Activated effector memory CD4-positive, alpha-beta T cell treated with anti-CD3 and anti-CD28 coated beads, Interleukin-2, amount 50 U/mL, for 16 hours (primary cell): ENCODE data around the gene NR1I3.
"Not testable (repeated sequence)": the region's sequence is repeated elsewhere in the genome, so short reads cannot be mapped to it uniquely, and the experiment has no call there.

Experiments
- DNase-seq: peaks from one replicate; pipeline ENCODE4 v3.0.0-alpha.2; 2020

The NR1I3 gene

GRCh38 chr1:161250100-161250499, 12.1 kb upstream of the NR1I3 start:
- DNase-seq = not testable (repeated sequence)

DNA sequence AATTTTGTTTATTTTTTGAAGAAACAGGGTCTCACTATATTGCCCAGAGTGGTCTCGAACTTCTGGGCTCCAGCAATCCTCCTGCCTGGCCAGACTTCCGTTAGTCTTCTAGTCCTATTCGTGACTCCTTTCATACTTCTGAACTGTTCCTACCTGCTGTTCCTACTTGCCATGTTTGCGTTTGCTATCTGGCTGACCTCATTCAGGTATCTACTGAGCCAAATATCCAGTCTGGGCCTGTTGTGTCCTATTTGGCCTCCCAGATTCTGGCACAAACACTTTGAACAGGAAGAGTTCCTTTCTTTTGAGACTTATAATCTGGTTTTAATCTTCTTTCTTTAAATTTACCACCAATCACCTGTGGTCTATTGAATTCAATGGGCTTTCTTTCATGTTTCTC, 6.9 kb upstream of the NR1I3 start:
- no peak for DNase-seq

GRCh38 chr1:161242313-161242712, 4.3 kb upstream of the NR1I3 start:
- no peak for DNase-seq

DNA sequence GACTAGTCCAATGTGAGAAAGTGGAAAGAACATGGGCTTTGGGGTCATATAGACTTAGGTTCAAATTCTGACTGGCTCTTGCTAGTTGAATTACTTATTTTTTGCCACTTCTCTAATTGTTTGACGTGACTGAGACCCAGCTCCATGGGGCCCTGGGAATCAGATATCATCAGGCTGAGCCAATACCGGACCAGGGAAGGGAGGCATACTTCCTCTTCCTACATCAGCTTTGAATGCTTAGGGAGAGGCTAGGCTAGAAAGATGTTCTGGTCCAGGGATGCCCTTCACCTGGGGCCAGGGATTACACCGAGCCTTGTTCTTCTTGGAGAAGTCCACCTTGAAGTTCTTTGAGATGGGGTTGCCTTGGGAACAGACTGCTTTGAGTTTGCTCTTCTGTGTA, 3.7 kb upstream of the NR1I3 start:
- DNase-seq = no peak

- no peak for DNase-seq
Measured at GRCh38 chr1:161235957-161236775, 1.8 kb downstream of the NR1I3 start.

DNA sequence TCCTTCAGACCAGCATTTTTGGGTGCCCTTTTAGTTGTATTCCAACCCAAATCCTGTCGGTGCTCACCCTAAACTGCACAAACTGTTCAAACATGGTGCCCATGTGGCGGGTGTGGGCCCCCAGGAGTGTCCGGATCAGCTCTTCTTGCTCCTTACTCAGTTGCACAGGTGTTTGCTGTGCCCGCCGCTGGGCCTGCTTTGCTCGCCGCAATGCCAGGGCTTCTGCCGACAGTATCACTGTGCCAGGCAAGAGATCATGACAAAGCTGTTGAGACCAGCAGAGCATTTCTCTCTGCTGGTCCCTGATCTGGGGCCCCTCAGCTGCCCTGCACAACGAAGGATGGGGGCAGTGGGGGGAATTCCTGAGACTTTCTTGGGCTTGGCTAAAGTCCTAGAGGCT, 4.9 kb downstream of the NR1I3 start:
- DNase-seq = no peak

DNA sequence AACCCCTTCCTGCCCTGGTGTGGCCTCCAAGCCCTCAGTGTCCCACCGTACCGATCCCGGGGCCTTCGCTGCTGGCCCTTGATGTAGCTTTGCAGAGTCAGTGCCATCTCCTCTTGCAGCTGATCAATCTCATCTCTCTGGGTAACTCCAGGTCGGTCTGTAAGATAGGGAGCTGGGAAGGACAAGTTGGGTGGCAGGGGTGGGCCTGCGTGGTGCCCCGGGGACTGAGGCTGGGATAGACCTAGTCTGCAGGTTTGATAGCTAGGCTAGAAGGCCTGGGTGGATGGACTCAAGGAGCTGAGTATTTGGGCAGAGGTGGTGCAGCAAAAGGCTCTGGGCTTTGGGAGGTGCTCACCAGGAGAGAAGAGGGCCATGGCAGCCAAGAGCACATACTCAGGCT, 7.2 kb downstream of the NR1I3 start:
- DNase-seq = no peak

GRCh38 chr1:161229896-161230295, 8.1 kb downstream of the NR1I3 start:
- no peak for DNase-seq

GRCh38 chr1:161228032-161228431, 10.0 kb downstream of the NR1I3 start:
- no peak for DNase-seq

- peak; percentile 95 for DNase-seq
Measured at GRCh38 chr1:161227196-161227871, 10.7 kb downstream of the NR1I3 start.

DNA sequence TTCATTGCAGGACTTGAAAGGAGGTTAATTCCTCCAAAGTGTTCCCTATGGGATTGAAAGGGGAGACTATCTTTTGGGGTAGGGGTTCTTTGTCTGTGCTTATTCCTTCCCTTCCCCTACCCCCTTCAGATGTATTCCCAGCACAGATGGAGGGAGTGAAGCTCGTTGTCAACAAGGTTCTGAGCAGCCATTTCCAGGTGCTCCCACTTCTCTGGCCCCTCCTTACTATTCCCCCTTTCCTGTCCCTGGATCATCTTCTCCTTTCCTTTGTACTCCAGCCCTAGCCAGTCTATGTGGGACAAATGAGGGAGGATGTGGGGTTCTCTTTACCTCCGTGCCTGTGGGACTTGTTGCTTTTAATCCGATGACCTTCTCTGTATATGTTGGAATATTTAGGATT, 11.2 kb downstream of the NR1I3 start:
- no peak for DNase-seq

- peak; percentile 67 for DNase-seq
Measured at GRCh38 chr1:161226320-161226711, 11.7 kb downstream of the NR1I3 start.

- DNase-seq = peak; percentile 94
Measured at GRCh38 chr1:161225534-161226319, 12.3 kb downstream of the NR1I3 start, which contains the start of gene TOMM40L. Gene TOMM40L, plus strand, starts transcription at chr1:161226060. Its CDS starts 430 bp downstream, at chr1:161226490.

- DNase-seq = no peak
Measured at GRCh38 chr1:161225178-161225533, 12.8 kb downstream of the NR1I3 start.

DNA sequence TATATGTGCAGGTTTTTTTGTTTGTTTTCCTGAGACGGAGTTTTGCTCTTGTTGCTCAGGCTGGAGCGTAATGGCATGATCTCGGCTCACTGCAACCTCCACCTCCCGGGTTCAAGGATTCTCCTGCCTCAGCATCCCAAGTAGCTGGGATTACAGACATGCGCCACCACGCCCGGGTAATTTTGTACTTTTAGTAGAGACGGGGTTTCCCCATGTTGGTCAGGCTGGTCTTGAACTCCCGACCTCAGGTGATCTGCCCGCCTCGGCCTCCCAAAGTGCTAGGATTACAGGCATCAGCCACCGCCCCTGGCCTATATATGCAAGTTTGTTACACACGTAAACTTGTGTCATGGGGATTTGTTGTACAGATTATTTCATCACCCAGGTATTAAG, 13.3 kb downstream of the NR1I3 start:
- not testable (repeated sequence) for DNase-seq

DNA sequence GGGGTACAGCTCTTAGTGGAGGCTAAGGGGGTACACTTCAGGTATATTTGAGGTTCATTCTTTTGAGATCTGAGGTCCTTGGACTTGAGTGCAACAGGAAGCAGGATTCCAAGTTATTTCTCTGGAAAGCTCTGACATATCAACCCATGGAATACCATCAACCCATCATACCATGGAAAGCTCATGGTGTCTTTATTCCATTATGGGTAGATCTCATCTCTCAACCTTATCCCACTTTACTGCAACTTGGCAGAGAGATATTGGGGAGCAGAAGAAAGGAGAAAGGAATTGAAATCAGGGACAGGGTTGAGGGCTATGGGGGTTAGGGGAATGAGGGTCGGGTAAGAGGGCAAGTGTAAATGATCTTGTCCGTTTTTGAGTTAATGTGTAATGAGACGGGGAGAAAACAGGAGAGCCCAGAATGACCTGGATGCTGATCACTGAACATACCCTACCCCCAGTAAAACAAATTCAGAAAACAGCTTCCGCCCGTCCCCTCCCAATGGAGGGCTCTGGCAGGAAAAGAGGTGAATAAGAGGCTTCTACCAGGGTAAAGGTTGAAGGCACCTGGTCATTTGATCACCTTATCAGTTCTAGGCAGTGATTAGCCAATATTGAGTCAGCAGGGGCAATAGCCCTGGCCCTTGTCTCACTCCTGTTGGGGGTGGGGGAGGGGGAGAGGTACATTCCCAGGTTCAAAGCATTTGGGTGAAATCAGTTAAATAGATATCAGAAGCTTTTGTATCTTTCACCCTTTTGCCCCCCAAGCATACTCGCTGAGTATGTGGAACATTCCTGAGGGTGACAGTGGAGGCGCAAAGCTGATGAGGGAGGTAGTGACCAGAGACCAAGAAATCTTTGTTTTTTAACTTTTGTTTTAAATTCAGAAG, 14.0 kb downstream of the NR1I3 start:
- no peak for DNase-seq

- no peak for DNase-seq
Measured at GRCh38 chr1:161222175-161223019, 15.6 kb downstream of the NR1I3 start.

- DNase-seq = no peak
Measured at GRCh38 chr1:161220002-161220401, 18.0 kb downstream of the NR1I3 start.

GRCh38 chr1:161219078-161219892, 18.7 kb downstream of the NR1I3 start:
- DNase-seq = no peak

DNA sequence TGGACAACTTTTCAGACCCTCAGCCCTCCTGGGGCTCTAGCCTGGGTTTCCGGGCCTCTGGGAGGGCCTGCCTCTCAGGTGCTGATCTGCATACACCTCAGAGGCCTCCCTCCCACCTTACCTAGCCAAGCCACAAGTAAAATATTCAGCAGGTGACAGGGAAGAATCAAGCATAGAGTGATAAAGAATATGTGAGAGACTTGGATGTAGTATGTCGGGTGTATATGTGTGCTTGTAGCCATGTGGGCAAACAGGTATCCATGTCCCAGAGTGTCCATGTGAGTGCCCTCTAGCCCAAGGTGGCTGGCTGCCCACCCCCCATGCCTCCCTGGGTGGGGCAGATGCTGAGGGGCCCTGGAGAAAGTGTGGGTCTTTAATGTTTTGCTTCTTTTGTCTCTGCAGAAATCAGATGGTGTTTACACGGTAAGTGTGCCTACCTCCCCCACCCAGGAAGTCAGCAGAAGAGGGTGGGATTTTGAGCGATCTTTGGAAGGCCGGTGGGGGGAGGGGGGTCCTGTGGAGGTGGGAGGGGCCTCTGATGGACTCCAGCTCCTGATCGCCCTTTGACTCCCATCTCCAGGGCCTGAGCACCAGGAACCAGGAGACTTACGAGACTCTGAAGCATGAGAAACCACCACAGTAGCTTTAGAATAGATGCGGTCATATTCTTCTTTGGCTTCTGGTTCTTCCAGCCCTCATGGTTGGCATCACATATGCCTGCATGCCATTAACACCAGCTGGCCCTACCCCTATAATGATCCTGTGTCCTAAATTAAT, 19.5 kb downstream of the NR1I3 start:
- DNase-seq = no peak
